ENCODE results near the gene GARIN1A.
"Not testable (repeated sequence)": the region's sequence is repeated elsewhere in the genome, so short reads cannot be mapped to it uniquely, and the experiment has no call there.

GARIN1A gene

DNA sequence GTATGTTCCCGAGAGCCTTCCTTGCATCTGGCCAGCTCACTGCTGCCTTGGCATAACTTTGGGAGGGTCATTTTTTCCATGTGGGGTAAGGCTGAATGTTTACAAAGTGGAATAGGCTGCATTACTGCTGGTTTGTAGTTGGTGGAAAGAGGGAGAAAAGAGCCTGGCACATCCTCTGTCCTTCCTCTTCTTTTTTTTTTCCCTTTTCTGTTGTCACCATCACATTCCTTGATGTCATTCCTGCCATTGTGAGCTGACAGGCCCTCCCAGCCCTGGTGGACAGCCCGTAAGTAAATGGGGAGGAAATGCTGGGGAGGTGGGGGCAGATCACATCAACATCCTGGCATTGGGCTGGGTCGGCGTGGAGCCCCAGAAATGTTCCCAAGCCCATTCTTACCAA lies at the start of gene GARIN1A:
Gene GARIN1A, plus strand, starts transcription at position 301 of the 400 bp plus-strand sequence. CDS start 106 bp downstream, outside the sequence.
- no peak for DNase-seq
- in situ Hi-C loops (cut with HindIII; ENCODE audit: low pct_ligation_motif_present, low pct_unique_long_range_greater_than_20kb, low sequenced_read_pairs) = no loop called here

DNA sequence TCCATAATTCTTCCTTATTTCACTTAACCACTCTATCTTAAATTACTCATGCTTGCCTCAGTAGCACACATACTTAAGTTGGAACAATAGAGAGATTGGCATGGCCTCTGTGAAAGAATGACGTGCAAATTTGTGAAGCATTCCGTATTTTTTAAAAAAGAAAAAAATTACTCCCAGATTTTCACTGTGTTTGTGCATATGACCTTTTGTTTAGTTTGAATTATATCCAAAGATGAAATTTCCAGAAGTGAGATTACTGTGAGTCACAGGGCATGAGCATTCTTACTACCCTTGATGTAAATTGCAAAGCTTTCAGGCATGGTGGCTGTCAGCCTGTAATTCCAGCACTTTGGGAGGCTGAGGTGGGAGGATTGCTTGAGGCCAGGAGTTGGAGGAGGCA lies 45.0 kb upstream of the GARIN1A start:
- in situ Hi-C loops (cut with HindIII; ENCODE audit: low pct_ligation_motif_present, low pct_unique_long_range_greater_than_20kb, low sequenced_read_pairs); DNase-seq: not testable (repeated sequence)

DNA sequence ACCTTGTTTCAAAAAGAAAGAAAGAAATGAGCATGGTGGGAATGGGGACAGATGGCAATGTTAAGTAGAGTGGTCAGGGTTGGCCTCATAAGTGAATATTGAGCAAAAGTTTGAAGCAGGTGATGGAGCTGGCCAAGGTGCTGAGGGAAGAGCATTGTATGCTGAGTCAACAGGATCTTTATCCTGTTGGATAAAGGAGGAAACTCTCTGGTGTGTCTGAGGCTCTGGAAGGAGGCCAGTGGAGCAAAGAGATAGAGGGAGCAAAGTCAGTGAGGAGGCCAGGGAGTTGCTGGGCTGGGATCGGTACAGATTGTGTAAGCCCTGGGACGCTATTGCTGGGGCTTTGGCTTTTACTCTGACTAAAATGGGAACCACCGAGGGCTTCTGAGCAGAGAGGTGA lies 38.2 kb upstream of the GARIN1A start:
- in situ Hi-C loops (cut with HindIII; ENCODE audit: low pct_ligation_motif_present, low pct_unique_long_range_greater_than_20kb, low sequenced_read_pairs); DNase-seq: not testable (repeated sequence)

DNA sequence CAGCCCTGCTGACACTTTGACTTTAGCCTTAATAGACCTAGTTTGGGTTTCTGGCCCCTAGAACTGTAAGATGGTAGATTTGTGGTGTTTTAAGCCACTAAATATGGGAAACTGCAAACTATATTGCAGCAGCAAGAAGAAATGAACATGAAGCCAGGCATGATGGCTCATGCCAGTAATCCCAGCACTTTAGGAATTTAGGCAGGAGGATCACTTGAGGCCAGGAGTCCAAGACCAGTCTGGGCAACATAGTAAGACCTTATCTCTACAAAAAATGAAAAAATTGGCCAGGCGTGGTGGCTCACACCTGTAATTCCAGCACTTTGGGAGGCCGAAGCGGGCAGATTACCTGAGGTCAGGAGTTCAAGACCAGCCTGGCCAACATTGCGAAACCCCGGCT lies 26.9 kb upstream of the GARIN1A start:
- in situ Hi-C loops (cut with HindIII; ENCODE audit: low pct_ligation_motif_present, low pct_unique_long_range_greater_than_20kb, low sequenced_read_pairs); DNase-seq: not testable (repeated sequence)

DNA sequence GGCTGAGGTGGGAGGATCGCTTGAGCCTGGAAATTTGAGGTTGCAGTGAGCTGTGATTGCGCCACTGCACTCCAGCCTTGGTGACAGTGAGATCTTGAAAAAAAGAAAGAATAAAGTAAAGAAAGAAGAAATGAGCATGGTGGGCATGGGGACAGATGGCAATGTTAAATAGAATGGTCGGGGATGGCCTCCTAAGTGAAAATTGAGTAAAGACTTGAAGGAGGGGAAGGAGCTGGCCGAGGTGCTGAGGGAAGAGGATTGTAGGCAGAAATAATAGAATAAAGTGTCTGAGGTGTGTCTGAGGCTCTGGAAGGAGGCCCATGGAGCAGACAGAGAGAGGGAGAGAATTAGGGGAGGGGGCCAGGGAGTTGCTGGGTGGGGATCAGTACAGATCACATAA lies 26.2 kb upstream of the GARIN1A start:
- DNase-seq; in situ Hi-C loops (cut with HindIII; ENCODE audit: low pct_ligation_motif_present, low pct_unique_long_range_greater_than_20kb, low sequenced_read_pairs): not testable (repeated sequence)

DNA sequence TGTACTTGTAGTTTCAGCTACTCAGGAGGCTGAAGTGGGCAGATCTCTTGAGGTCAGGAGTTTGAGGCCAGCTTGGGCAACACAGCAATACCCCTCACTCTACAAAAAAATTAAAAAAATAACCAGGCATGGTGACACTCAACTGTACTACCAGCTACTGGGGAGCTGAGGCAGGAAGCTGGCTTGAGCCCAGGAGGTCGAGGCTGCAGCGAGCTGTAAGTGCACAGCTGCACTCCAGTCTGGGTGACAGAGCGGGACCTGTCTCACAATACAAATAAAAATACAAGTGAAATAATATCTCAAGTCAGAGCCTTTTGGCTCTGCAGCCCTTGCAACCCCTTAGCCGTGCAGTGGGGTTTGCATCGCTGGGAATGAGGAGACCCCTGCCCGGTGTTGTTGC lies 25.2 kb upstream of the GARIN1A start:
- in situ Hi-C loops (cut with HindIII; ENCODE audit: low pct_ligation_motif_present, low pct_unique_long_range_greater_than_20kb, low sequenced_read_pairs); DNase-seq: not testable (repeated sequence)

DNA sequence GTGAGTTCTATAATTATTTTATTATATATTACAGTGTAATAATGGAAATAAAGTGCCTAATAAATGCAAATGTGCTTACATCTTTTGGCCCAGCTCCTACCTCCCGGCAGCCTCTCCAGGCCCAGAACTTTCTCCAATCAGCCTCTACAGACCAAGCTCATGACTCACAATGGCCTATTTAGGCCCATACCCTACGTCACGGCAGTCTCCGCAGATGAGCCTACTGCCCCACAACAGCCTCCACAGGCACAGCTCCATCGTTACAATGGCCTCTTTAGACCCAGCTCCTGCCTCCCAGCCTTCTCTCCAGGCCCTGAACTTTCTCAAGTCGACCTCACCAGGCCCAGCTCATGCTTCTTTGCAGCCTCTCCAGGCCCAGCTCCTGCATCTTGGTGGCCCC lies 21.0 kb upstream of the GARIN1A start:
- DNase-seq; in situ Hi-C loops (cut with HindIII; ENCODE audit: low pct_ligation_motif_present, low pct_unique_long_range_greater_than_20kb, low sequenced_read_pairs): not testable (repeated sequence)

DNA sequence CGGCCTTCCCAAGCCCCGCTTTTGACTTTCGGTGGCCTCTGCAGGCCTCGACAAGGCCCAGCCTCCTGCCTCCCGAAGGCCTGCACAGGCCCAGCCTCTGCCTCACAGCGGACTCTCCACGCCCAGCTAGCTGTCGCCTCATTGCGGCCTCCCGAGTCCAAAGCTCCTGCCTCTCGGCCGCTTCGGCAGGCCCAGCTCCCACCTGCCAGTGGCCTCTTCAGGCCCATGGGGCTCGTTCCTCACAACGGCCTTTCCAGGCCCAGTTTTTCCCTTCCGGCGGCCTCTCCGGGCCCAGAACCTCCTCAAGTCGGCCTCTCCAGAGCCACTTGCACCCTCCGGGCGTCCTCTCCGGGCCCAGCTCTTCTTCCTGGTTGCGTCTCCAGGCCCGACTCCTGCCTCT lies 19.5 kb upstream of the GARIN1A start:
- DNase-seq; in situ Hi-C loops (cut with HindIII; ENCODE audit: low pct_ligation_motif_present, low pct_unique_long_range_greater_than_20kb, low sequenced_read_pairs): not testable (repeated sequence)

DNA sequence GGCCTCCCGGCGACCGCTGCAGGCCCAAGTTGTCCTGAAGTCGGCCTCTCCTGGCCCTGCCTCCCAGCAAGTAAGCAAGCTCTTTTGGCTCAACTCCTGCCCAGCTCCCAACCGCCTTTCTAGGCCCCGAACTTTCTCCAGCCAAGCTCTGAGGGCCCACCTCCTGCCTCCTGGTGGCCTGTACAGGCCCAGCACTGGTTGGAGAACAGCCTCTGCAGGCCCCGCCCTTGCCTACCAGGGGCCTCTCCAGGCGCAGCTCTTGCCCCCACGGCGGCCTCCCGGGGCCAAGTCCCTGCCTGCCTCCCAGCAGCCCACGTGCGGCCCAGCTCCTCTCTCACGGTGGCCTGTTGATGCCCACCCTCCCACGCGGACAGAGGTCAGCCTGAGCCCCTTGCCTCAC lies 18.9 kb upstream of the GARIN1A start:
- DNase-seq; in situ Hi-C loops (cut with HindIII; ENCODE audit: low pct_ligation_motif_present, low pct_unique_long_range_greater_than_20kb, low sequenced_read_pairs): not testable (repeated sequence)

DNA sequence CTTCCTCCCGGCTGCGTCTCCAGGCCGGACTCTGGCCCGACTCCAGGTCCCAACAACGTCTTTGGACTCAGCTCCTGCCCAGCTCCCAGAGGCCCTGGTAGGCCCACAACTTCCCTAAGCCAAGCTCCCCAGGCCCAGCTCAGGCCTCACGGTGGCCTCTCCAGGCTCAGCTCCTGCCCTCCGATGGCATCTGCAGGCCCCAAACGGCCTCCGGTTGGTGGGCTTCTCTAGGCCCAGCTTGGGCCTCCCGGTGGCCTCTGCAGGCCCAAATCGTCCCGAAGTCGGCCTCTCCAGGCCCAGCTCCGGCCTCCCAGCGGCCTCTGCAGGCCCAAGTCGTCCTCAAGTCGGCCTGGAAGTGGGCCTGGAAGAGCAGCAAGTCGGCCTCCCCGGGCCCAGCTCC lies 18.0 kb upstream of the GARIN1A start:
- in situ Hi-C loops (cut with HindIII; ENCODE audit: low pct_ligation_motif_present, low pct_unique_long_range_greater_than_20kb, low sequenced_read_pairs) = not testable (repeated sequence)

DNA sequence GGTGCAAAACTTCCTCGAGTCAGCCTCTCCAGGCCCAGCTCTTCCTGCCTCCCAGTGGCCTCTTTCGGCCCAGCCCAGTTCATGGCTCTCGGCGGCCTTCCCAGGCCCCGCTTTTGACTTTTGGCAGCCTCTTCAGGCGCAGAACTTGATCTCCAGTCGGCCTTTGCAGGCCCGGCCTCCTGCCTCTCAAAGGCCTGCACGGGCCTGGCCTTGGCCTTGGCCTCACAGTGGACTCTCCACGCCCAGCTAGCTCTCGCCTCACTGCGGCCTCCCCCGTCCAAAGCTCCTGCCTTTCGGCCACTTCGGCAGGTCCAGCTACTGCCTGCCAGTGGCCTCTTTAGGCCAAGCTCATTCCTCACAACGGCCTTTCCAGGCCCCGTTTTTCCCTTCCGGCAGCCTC lies 17.6 kb upstream of the GARIN1A start:
- DNase-seq; in situ Hi-C loops (cut with HindIII; ENCODE audit: low pct_ligation_motif_present, low pct_unique_long_range_greater_than_20kb, low sequenced_read_pairs): not testable (repeated sequence)

More for the DNA sequence above, 18.0 kb upstream of the GARIN1A start:
- not testable (repeated sequence) for DNase-seq

DNA sequence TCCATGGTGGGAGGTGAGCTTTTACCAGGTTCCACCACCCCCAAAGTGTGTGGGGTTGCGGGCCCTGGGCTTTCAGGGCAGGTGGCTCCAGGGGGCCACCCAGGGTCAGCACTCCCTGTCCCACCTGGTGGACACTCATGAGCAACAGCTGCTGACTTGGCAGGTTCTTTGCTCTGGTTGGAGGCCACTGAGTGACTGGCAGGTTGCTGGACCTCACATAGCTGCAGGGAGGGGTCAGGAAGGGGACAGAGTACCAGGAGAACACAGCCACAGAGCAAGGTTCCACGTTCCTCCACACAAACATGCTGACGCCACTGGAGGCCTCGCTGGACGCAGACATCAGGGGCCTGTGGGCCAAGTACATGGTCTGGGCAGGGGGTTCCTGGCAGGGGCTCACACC lies 13.7 kb upstream of the GARIN1A start:
- in situ Hi-C loops (cut with HindIII; ENCODE audit: low pct_ligation_motif_present, low pct_unique_long_range_greater_than_20kb, low sequenced_read_pairs); DNase-seq: not testable (repeated sequence)

DNA sequence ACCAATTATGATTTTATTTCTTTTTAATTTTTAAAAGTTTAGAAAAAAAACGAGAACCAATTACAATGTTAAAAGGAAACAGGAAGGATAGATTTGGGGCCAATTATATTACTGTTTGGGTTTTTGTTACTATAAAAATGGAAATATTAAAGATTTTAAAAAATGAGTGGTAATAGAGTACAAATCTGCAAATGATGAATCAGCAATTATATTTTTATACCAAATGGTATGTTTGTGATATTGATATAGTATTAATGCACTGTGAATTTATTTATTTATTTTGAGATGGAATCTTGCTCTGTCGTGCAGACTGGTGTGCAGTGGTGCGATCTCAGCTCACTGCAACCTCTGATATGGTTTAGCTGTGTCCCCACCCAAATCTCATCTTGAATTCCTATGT lies 11.5 kb upstream of the GARIN1A start:
- in situ Hi-C loops (cut with HindIII; ENCODE audit: low pct_ligation_motif_present, low pct_unique_long_range_greater_than_20kb, low sequenced_read_pairs) = no loop called here
- no peak for DNase-seq

DNA sequence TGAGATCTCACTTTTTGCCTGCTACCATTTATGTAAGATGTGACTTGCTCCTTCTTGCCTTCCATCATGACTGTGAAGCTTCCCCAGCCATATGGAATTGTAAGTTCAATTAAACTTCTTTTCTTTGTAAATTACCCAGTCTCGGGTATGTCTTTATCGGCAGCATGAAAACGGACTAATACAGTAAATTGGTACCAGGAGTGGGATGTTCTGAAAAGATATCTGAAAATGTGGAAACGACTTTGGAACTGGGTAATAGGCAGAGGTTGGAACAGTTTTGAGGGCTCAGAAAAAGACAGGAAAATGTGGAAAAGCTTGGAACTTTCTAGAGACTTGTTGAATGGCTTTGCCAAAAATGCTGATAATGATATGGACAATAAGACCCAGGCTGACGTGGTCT lies 10.6 kb upstream of the GARIN1A start:
- in situ Hi-C loops (cut with HindIII; ENCODE audit: low pct_ligation_motif_present, low pct_unique_long_range_greater_than_20kb, low sequenced_read_pairs) = no loop called here
- DNase-seq = no peak

DNA sequence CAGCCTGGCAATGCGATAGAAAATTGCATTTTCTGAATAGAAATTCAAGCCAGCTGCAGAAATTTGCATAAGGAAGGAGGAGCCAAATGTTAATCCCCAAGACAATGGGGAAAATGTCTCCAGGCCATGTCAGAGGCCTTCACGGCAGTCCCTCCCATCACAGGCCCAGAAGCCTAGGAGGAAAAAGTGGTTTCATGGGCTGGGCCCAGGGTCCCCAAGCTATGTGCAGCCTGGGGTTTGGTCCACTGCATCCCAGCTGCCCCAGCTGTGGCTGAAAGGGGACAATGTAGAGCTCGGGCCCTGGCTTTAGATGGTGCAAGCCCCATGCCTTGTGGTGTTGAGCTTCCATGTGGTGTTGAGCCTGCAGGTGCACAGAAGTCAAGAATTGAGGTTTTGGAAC lies 10.0 kb upstream of the GARIN1A start:
- in situ Hi-C loops (cut with HindIII; ENCODE audit: low pct_ligation_motif_present, low pct_unique_long_range_greater_than_20kb, low sequenced_read_pairs) = no loop called here
- no peak for DNase-seq

DNA sequence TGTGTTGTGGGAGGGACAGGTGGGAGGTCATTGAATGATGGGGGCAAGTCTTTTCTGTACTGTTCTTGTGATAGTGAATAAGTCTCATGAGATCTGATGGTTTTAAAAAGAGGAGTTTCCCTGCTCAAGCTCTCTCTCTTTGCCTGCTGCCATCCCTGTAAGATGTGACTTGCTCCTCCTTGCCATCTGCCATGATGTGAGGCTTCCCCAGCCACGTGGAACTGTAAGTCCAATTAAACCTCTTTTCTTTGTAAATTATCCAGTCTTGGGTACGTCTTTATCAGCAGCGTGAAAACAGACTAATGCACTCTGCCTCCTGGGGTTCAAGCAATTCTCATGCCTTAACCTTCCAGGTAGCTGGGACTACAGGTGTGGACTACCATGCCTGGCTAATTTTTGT lies 8.9 kb upstream of the GARIN1A start:
- in situ Hi-C loops (cut with HindIII; ENCODE audit: low pct_ligation_motif_present, low pct_unique_long_range_greater_than_20kb, low sequenced_read_pairs); DNase-seq: not testable (repeated sequence)

DNA sequence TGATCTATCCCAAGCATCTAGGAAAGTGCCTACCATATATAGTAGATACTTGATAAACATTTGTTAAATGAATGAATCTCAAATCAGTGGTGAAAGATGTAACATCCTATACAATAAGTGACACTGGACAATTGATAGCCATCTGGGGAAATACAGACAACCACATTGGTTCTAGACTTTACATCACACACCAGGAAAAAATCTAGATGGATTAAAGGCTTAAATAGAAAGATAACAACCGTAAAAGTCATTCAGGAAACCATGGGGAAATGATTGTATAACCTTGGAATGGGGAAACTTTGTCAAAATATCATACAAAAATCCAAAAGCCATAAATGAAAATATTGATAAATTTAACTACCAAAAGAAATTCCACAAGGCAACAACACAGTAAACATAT lies 7.0 kb upstream of the GARIN1A start:
- in situ Hi-C loops (cut with HindIII; ENCODE audit: low pct_ligation_motif_present, low pct_unique_long_range_greater_than_20kb, low sequenced_read_pairs) = no loop called here
- DNase-seq = no peak

DNA sequence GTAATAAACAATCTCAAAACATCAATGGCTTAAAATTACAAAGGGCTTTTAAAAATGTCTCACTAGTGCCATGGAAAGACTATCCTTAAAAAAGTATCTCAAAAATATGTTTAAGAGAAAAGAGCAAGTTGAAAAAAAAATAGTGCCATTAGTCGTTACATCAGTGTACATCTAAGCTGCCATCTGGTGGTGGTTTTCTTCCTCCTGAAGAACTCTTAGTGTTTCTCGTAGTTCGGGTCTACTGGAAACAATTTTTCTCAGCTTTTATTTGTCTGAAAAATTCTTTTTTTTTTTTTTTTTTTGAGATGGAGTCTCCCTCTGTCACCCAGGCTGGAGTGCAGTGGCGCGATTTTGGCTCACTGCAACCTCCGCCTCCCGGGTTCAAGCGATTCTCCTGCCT lies 5.9 kb upstream of the GARIN1A start:
- in situ Hi-C loops (cut with HindIII; ENCODE audit: low pct_ligation_motif_present, low pct_unique_long_range_greater_than_20kb, low sequenced_read_pairs) = no loop called here
- peak; percentile 38 for DNase-seq

DNA sequence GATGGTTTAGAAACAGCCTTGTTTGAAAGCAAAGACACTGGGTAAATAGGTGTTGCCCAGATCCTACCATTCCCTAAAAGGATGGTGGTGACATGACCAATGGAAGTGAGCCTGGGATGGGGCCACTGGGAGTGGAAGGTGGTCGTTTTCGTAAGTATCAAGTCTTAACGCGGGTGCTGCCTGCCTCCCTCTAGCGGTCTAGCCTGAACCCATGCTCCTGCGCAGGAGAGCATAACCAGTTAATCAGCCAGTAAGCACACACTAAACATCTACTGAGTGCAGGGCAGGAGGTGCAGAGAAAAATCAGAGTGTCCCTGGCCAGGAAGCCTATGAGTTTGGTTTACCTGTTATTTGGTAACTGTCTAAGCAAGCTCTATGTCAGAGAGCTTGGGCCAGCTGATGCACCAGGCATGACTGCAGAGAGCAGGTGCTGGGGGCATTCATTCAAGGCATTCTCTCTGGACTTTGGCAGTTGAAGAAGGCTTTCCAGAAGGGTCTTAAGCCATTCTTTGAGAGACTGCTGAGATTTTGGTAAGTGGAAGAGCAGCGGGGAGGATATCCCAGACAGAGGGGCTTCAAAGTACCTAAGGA lies 930 bp downstream of the GARIN1A start:
- in situ Hi-C loops (cut with HindIII; ENCODE audit: low pct_ligation_motif_present, low pct_unique_long_range_greater_than_20kb, low sequenced_read_pairs) = no loop called here
- peak; percentile 53 for DNase-seq

DNA sequence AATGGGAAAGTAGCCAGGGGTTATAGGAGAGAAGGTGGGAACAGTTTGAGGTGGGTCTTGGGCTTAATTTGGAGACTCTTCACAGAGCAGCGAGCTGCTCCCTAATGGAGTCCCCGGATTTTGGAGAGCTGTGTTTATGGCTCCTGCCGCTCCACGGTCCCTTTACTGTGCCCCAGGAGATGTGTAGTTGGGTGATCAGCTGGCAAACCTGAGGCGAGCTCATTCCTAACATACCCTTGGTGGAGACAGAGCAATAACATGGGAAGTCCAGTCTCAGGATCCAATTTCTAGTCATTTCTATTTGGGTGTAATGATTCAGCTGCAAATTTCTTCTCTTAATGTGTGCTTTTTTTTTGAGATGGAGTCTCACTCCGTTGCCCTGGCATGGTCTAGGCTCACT lies 1.5 kb downstream of the GARIN1A start:
- no peak for DNase-seq
- in situ Hi-C loops (cut with HindIII; ENCODE audit: low pct_ligation_motif_present, low pct_unique_long_range_greater_than_20kb, low sequenced_read_pairs) = no loop called here

DNA sequence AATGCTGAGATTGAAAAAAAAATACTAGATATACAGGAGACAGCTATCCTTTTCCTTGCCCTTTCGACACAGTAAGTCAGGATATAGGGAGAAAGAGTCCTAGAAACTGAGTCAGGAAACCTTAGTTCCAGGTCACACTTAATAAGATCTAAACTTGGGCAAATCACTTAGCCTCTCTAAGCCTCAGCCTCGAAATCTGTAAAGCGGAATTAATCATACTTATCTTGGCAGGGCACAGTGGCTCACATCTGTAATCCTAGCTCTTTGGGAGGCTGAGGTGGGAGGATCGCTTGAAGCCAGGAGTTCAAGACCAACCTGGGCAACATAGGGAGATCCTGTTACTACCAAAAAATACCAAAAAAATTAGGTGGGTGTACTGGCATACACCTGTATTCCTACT lies 4.6 kb downstream of the GARIN1A start:
- DNase-seq = no peak
- in situ Hi-C loops (cut with HindIII; ENCODE audit: low pct_ligation_motif_present, low pct_unique_long_range_greater_than_20kb, low sequenced_read_pairs) = no loop called here

All from ACHN (cell line).